Mesenchymal stem cell (in vitro differentiated cells and primary cell): ENCODE data around the gene CACNA2D3.

Experiments used
- DNase-seq: peaks from one replicate; pipeline ENCODE4 v3.0.0-alpha.2; 2013
- H2AFZ ChIP-seq: one replicate; pipeline ENCODE4 v1.6.1; 2013; ENCODE audit warnings: low read depth, mild to moderate bottlenecking, control low read depth, inconsistent platforms, low read length, moderate library complexity
- H2AK5ac ChIP-seq: 2 replicates; pipeline ENCODE4 v1.6.1; 2013; ENCODE audit warnings: low read length, moderate library complexity, mild to moderate bottlenecking, inconsistent platforms; ENCODE audit not compliant: severe bottlenecking
- H2BK120ac ChIP-seq: one replicate; pipeline ENCODE4 v1.6.1; 2013; ENCODE audit warnings: low read depth, mild to moderate bottlenecking, inconsistent platforms, low read length, moderate library complexity
- H2BK12ac ChIP-seq, 2 experiments: one replicate each; pipeline ENCODE4 v1.6.1; 2013; ENCODE audit warnings: inconsistent platforms in 2 of 2, low read length in 2 of 2, mild to moderate bottlenecking in 2 of 2, moderate library complexity in 2 of 2, control low read depth in 1 of 2
- H2BK15ac ChIP-seq: one replicate; pipeline ENCODE4 v1.6.1; 2013; ENCODE audit warnings: mild to moderate bottlenecking, low read depth, inconsistent platforms; ENCODE audit not compliant: poor library complexity, severe bottlenecking
- H2BK5ac ChIP-seq: 2 replicates; pipeline ENCODE4 v1.6.1; 2013; ENCODE audit warnings: low read depth, mild to moderate bottlenecking, low read length, control low read depth, inconsistent platforms; ENCODE audit not compliant: poor library complexity, severe bottlenecking
- H3K14ac ChIP-seq, 2 experiments: one replicate each; pipeline ENCODE4 v1.6.1; 2013; ENCODE audit warnings: inconsistent platforms in 2 of 2, low read length in 2 of 2, control low read depth in 1 of 2, mild to moderate bottlenecking in 1 of 2, moderate library complexity in 1 of 2
- H3K18ac ChIP-seq, 2 experiments: one replicate each; pipeline ENCODE4 v1.6.1; 2013; ENCODE audit warnings: inconsistent platforms in 2 of 2, low read length in 2 of 2, control low read depth in 1 of 2, low read depth in 1 of 2, mild to moderate bottlenecking in 1 of 2
- H3K23ac ChIP-seq, 2 experiments: one replicate each; pipeline ENCODE4 v1.6.1; 2013; ENCODE audit warnings: inconsistent platforms in 2 of 2, low read length in 2 of 2, mild to moderate bottlenecking in 2 of 2, moderate library complexity in 2 of 2, control low read depth in 1 of 2
- H3K27ac ChIP-seq: 2 replicates; pipeline ENCODE4 v1.5.1; 2013; ENCODE audit warnings: mild to moderate bottlenecking, moderate library complexity, low read length, control low read depth, inconsistent platforms; ENCODE audit not compliant: poor library complexity, severe bottlenecking
- H3K27me3 ChIP-seq, 2 experiments: 2 replicates each; pipeline versions ENCODE4 v1.6.1 to v1.7.0; 2013; ENCODE audit warnings: low read length in 2 of 2, mild to moderate bottlenecking in 2 of 2, moderate library complexity in 2 of 2, control low read depth in 1 of 2, inconsistent platforms in 1 of 2; ENCODE audit not compliant: control insufficient read depth in 1 of 2, insufficient read depth in 1 of 2
- H3K36me3 ChIP-seq, 2 experiments: 2 replicates each; pipeline versions ENCODE4 v1.6.1 to v1.7.0; 2013; ENCODE audit warnings: low read length in 2 of 2, control low read depth in 1 of 2, inconsistent platforms in 1 of 2, low read depth in 1 of 2, mild to moderate bottlenecking in 1 of 2; ENCODE audit not compliant: insufficient read depth in 2 of 2, control insufficient read depth in 1 of 2
- H3K4ac ChIP-seq, 2 experiments: one replicate each; pipeline ENCODE4 v1.6.1; 2013; ENCODE audit warnings: inconsistent platforms in 2 of 2, low read length in 2 of 2, mild to moderate bottlenecking in 2 of 2, moderate library complexity in 2 of 2, control low read depth in 1 of 2, low read depth in 1 of 2
- H3K4me1 ChIP-seq: 2 replicates; pipeline ENCODE4 v1.6.1; 2013; ENCODE audit warnings: low read depth, low read length, control low read depth; ENCODE audit not compliant: control insufficient read depth, insufficient read depth
- H3K4me2 ChIP-seq: 2 replicates; pipeline ENCODE4 v1.6.1; 2013; ENCODE audit warnings: low read length, mild to moderate bottlenecking, inconsistent platforms; ENCODE audit not compliant: poor library complexity, severe bottlenecking
- H3K4me3 ChIP-seq, 2 experiments: 2 replicates each; pipeline versions ENCODE4 v1.5.1 to v1.7.0; 2013; ENCODE audit warnings: low read length in 2 of 2, mild to moderate bottlenecking in 2 of 2, control low read depth in 1 of 2, low read depth in 1 of 2; ENCODE audit not compliant: insufficient read depth in 1 of 2
- H3K79me1 ChIP-seq: replicated peaks from 2 replicates; pipeline ENCODE4 v1.6.1; 2013; ENCODE audit warnings: mild to moderate bottlenecking, control low read depth, low read length, inconsistent platforms; ENCODE audit not compliant: poor library complexity, severe bottlenecking
- H3K9ac ChIP-seq: 2 replicates; pipeline ENCODE4 v1.7.0; 2013; ENCODE audit warnings: mild to moderate bottlenecking, low read length, moderate library complexity
- H3K9me3 ChIP-seq: 2 replicates; pipeline ENCODE4 v1.7.0; 2013; ENCODE audit warnings: mild to moderate bottlenecking, low read length; ENCODE audit not compliant: control insufficient read depth
- H4K8ac ChIP-seq: one replicate; pipeline ENCODE4 v1.6.1; 2013; ENCODE audit warnings: inconsistent platforms, mild to moderate bottlenecking, low read length, moderate library complexity
- H4K91ac ChIP-seq: one replicate; pipeline ENCODE4 v1.6.1; 2013; ENCODE audit warnings: mild to moderate bottlenecking, low read length, inconsistent platforms
- WGBS: methylation state at CpG from one replicate; pipeline ENCODE4 v1.1.7; 2013; ENCODE audit warnings: mixed read lengths; 5-methylcytosine and 5-hydroxymethylcytosine counted together

CACNA2D3 gene

GRCh38 chr3:54549607-54550220 lies 427.4 kb downstream of the CACNA2D3 start:
- Histone ChIP-seq H3K4me1 (no peaks in the 10 kb centered on the region), H3K4me3 (no peak overlapping the region), H2BK120ac (no peak overlapping the region), H3K18ac (no peak overlapping the region), H3K27me3 (no peaks in the 10 kb centered on the region), H4K8ac (no peak overlapping the region), H3K9ac (no peak overlapping the region), H3K23ac (no peak overlapping the region), H2BK12ac (no peak overlapping the region), H3K4ac (no peak overlapping the region), H3K36me3 (no peaks in the 10 kb centered on the region), H2AFZ (no peak overlapping the region), H3K9me3 (no peaks in the 10 kb centered on the region), H3K14ac (no peak overlapping the region), H3K79me1 (no peaks in the 10 kb centered on the region), H3K4me2 (no peak overlapping the region), H4K91ac (no peak overlapping the region), H2BK5ac (no peak overlapping the region), H3K27ac (no peak overlapping the region), H2BK15ac (no peak overlapping the region), H2AK5ac (no peak overlapping the region)
- DNase-seq: no peak
- WGBS: 85% methylated on average over 6 of the region's 10 CpGs

GRCh38 chr3:54550221-54550977 lies 428.0 kb downstream of the CACNA2D3 start:
- Histone ChIP-seq H3K18ac (no peak overlapping the region), H3K4ac (no peak overlapping the region), H2AK5ac (no peak overlapping the region), H3K4me1 (no peaks in the 10 kb centered on the region), H3K9ac (no peak overlapping the region), H2BK12ac (no peak overlapping the region), H4K91ac (no peak overlapping the region), H2BK5ac (no peak overlapping the region), H3K4me3 (no peak overlapping the region), H2BK120ac (no peak overlapping the region), H3K14ac (no peak overlapping the region), H2AFZ (no peak overlapping the region), H3K9me3 (no peaks in the 10 kb centered on the region), H3K23ac (no peak overlapping the region), H3K27me3 (no peaks in the 10 kb centered on the region), H4K8ac (no peak overlapping the region), H2BK15ac (no peak overlapping the region), H3K79me1 (no peaks in the 10 kb centered on the region), H3K36me3 (no peaks in the 10 kb centered on the region), H3K27ac (no peak overlapping the region), H3K4me2 (no peak overlapping the region)
- no peak for DNase-seq
- WGBS: 83% methylated on average over 19 of the region's 19 CpGs

GRCh38 chr3:54556630-54557029 lies 434.3 kb downstream of the CACNA2D3 start:
- H3K4me2 ChIP-seq: no peak overlapping the region
- no peaks in the 10 kb centered on the region for H3K4me1 ChIP-seq
- H3K14ac ChIP-seq: no peak overlapping the region
- no peak overlapping the region for H2AFZ ChIP-seq
- no peak overlapping the region for H3K4ac ChIP-seq
- WGBS: 48% methylated on average over 3 of the region's 4 CpGs
- no peaks in the 10 kb centered on the region for H3K9me3 ChIP-seq
- H4K91ac ChIP-seq: no peak overlapping the region
- no peak overlapping the region for H2BK12ac ChIP-seq
- H3K36me3 ChIP-seq: no peaks in the 10 kb centered on the region
- H3K27ac ChIP-seq: no peak overlapping the region
- no peak overlapping the region for H2BK5ac ChIP-seq
- H2BK120ac ChIP-seq: no peak overlapping the region
- no peaks in the 10 kb centered on the region for H3K27me3 ChIP-seq
- H3K23ac ChIP-seq: no peak overlapping the region
- H2BK15ac ChIP-seq: no peak overlapping the region
- no peak overlapping the region for H2AK5ac ChIP-seq
- no peak overlapping the region for H3K9ac ChIP-seq
- no peak overlapping the region for H3K18ac ChIP-seq
- no peak overlapping the region for H3K4me3 ChIP-seq
- H4K8ac ChIP-seq: no peak overlapping the region
- no peak for DNase-seq
- H3K79me1 ChIP-seq: no peaks in the 10 kb centered on the region

DNA sequence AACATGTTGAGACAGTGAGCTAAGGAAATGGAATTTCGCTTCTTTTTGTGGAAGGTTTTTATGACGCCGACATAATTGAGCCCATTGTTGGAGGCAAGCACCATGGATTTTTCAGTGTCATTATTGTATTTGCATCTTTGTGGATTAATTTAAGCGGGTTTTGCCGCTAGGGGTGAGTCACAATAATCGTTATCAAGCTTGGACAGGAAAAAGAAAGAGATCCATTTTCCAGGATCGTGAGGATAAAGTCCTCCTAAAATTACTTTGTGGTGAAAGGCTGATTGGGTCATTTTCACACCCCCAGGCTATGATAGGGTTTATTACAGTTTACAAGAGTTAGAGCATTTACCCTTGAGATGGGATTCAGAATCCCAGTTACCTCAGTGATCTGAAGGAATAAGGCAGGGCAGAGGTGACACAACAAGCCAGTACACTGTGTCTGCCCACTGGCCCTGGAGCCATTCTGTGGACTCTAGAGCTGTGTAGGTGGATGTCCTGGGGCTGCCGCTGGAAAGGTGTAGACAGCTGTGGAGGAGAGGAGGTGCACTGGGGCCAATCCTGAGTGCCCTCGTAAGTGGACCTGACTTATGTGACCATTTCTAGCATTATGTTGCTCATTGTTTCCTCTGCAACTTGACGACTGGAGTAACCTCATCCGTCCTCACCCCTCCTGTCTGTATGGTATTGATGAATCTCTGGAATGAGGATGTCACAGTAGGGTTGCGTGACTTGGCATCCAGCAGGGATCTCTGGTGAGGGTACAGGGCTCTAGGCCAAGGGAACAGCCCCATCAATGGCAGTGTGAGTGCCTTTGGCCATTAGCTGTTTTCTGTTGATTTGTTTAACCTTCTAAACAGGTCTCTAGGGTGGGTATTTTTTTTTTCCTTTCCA lies 435.4 kb downstream of the CACNA2D3 start:
- H3K27ac ChIP-seq: no peak overlapping the region
- DNase-seq: no peak
- H3K18ac ChIP-seq: no peak overlapping the region
- H2AFZ ChIP-seq: no peak overlapping the region
- no peak overlapping the region for H2BK15ac ChIP-seq
- H3K9me3 ChIP-seq: no peaks in the 10 kb centered on the region
- no peak overlapping the region for H4K91ac ChIP-seq
- H3K27me3 ChIP-seq: no peaks in the 10 kb centered on the region
- H3K4me1 ChIP-seq: no peaks in the 10 kb centered on the region
- no peak overlapping the region for H2BK120ac ChIP-seq
- 79% methylated on average over 11 of the region's 12 CpGs for WGBS
- H3K4ac ChIP-seq: no peak overlapping the region
- H4K8ac ChIP-seq: no peak overlapping the region
- H3K36me3 ChIP-seq: no peaks in the 10 kb centered on the region
- H3K23ac ChIP-seq: no peak overlapping the region
- no peak overlapping the region for H3K4me2 ChIP-seq
- no peaks in the 10 kb centered on the region for H3K79me1 ChIP-seq
- no peak overlapping the region for H2AK5ac ChIP-seq
- H3K9ac ChIP-seq: no peak overlapping the region
- no peak overlapping the region for H3K4me3 ChIP-seq
- H3K14ac ChIP-seq: no peak overlapping the region
- H2BK5ac ChIP-seq: no peak overlapping the region
- no peak overlapping the region for H2BK12ac ChIP-seq
